ENCODE results near the gene HS1BP3. TPM values are rescaled to one million over a fixed set of nuclear protein-coding genes. Genes with fewer than 3 reads are reported as not detected.

Gene HS1BP3
- total RNA-seq, 1 experiment from 2014 or later, result 17.1 TPM

GRCh38 chr2:20570249-20570648, 80.6 kb downstream of the HS1BP3 start:
- Histone ChIP-seq H3K36me3 (ENCODE audit: control insufficient read depth in 1 of 2, insufficient read depth in 2 of 2, low read length in 2 of 2) (no peaks in the 10 kb centered on the region), H3K9ac (ENCODE audit: low read length) (no peak overlapping the region), H4K20me1 (ENCODE audit: insufficient read depth) (no peaks in the 10 kb centered on the region), H3K4me3 (replicated peaks in 1 of 2; ENCODE audit: low read depth in 1 of 2, low read length in 2 of 2) (no peak overlapping the region), H3K9me3 (ENCODE audit: control insufficient read depth in 1 of 2, insufficient read depth in 1 of 2, low read depth in 1 of 2, low read length in 2 of 2) (no peaks in the 10 kb centered on the region), H3K4me1 (ENCODE audit: control insufficient read depth in 1 of 2, insufficient read depth in 2 of 2, low read length in 2 of 2) (peaks cover 0 to 12% of the 10 kb centered on the region in 2 experiments; a peak in 1 of 4 replicates), H3K79me2 (ENCODE audit: insufficient read depth, low read length) (no peaks in the 10 kb centered on the region), H3K4me2 (ENCODE audit: low read length) (no peak overlapping the region), H3K27me3 (ENCODE audit: insufficient read depth, low read length) (no peaks in the 10 kb centered on the region), H3K27ac (ENCODE audit: low read depth, low read length) (no peak overlapping the region), H2AFZ (ENCODE audit: low read depth, low read length, poor library complexity, severe bottlenecking) (no peak overlapping the region), H3K9me2 (ENCODE audit: insufficient read depth) (no peaks in the 10 kb centered on the region)
- ATAC-seq (no peak), DNase-seq (ENCODE audit: low read depth, low spot score) (no peak)
- intact Hi-C loops (cut with micrococcal nuclease), result no loop called here
- no peak for TF ChIP-seq ZBTB33 (IDR thresholded peaks at IDR 0.05; ENCODE audit: extremely low read depth, insufficient replicate concordance, low read length)
- no peak for TF ChIP-seq ATF3 (IDR thresholded peaks at IDR 0.05)
- no peak for TF ChIP-seq TCF7L2 (IDR thresholded peaks at IDR 0.05; ENCODE audit: borderline replicate concordance, extremely low read depth, insufficient read depth, insufficient read length)
- TF ChIP-seq ZNF274 (IDR thresholded peaks at IDR 0.05; ENCODE audit: low read depth, low read length), result no peak
- no peak for TF ChIP-seq RAD21 (IDR thresholded peaks at IDR 0.05; ENCODE audit: low read depth)
- no peak for TF ChIP-seq CBX3 (IDR thresholded peaks at IDR 0.05; ENCODE audit: low read depth)
- no peak for TF ChIP-seq YY1 (IDR thresholded peaks at IDR 0.05; ENCODE audit: extremely low read depth, insufficient replicate concordance, low read depth, low read length)
- no peak for TF ChIP-seq JUND (IDR thresholded peaks at IDR 0.05)
- no peak for TF ChIP-seq POLR2A (IDR thresholded peaks at IDR 0.05; ENCODE audit: borderline replicate concordance, extremely low read depth, insufficient read depth, insufficient read length)
- no peak for TF ChIP-seq FOSL1 (IDR thresholded peaks at IDR 0.05; ENCODE audit: low read depth)
- TF ChIP-seq SIN3A (IDR thresholded peaks at IDR 0.05; ENCODE audit: low read depth), result no peak
- no peak for TF ChIP-seq ELF1 (IDR thresholded peaks at IDR 0.05; ENCODE audit: borderline replicate concordance, low read depth)
- no peak for TF ChIP-seq EGR1 (IDR thresholded peaks at IDR 0.05; ENCODE audit: low read depth)
- TF ChIP-seq EZH2 (IDR thresholded peaks at IDR 0.05), result no peak
- TF ChIP-seq POLR2AphosphoS5 (IDR thresholded peaks at IDR 0.05; ENCODE audit: low read depth, low read length), result no peak
- no peak for TF ChIP-seq CEBPB (IDR thresholded peaks at IDR 0.05; ENCODE audit: low read depth)
- ChIA-PET RAD21 (ENCODE audit: low non-redundant PET in 1 of 2, low total read pairs in 2 of 2, uncharacterized antibody in 2 of 2, unreplicated experiment in 2 of 2) (no interaction called here), POLR2A (no interaction called here), CTCF (no interaction called here)
- BruUV-seq (replicated peaks), result no TSS peak

All from HCT116 (cell line).